Spleen (tissue), 11 donors: ENCODE results near the gene LRIG1. TPM values are rescaled to one million over a fixed set of nuclear protein-coding genes. Genes with fewer than 3 reads are reported as not detected.

Source experiments
- DNase-seq: peaks from one replicate; pipeline ENCODE4 v3.0.0-alpha.2; 2020
- H3K27ac ChIP-seq, 8 donors: fragments of 200-600 bp; sonication (generic) in 7 of 8; 1 replicate in 4 of 8; 2 replicates in 4 of 8; pipeline versions ENCODE4 v1.5.0 to v1.8.0; 2016 to 2021; ENCODE audit warnings: inconsistent platforms in 4 of 8, mild to moderate bottlenecking in 4 of 8, moderate library complexity in 1 of 8
- H3K27me3 ChIP-seq, 7 donors: fragments of 200-600 bp; sonication (generic) in 6 of 7; replicated peaks in 1 of 7; 1 replicate in 4 of 7; 2 replicates in 3 of 7; pipeline versions ENCODE4 v1.5.0 to v1.8.0; 2016 to 2021; ENCODE audit warnings: inconsistent platforms in 3 of 7, mild to moderate bottlenecking in 1 of 7
- H3K36me3 ChIP-seq, 6 donors: fragments of 200-600 bp; sonication (generic) in 5 of 6; 1 replicate in 4 of 6; 2 replicates in 2 of 6; pipeline versions ENCODE4 v1.5.0 to v1.8.0; 2016 to 2021; ENCODE audit warnings: inconsistent platforms in 2 of 6
- H3K4me1 ChIP-seq, 6 donors: fragments of 200-600 bp; sonication (generic) in 5 of 6; 1 replicate in 3 of 6; 2 replicates in 3 of 6; pipeline versions ENCODE4 v1.5.0 to v1.8.0; 2016 to 2021; ENCODE audit warnings: inconsistent platforms in 3 of 6
- H3K4me3 ChIP-seq, 8 donors: fragments of 200-600 bp; sonication (generic) in 7 of 8; 1 replicate in 4 of 8; 2 replicates in 4 of 8; pipeline versions ENCODE4 v1.5.0 to v1.8.0; 2016 to 2021; ENCODE audit warnings: inconsistent platforms in 4 of 8, mild to moderate bottlenecking in 4 of 8, moderate library complexity in 2 of 8
- H3K9me3 ChIP-seq, 8 donors: fragments of 200-600 bp; sonication (generic) in 7 of 8; 1 replicate in 4 of 8; 2 replicates in 4 of 8; pipeline versions ENCODE4 v1.5.0 to v1.8.0; 2016 to 2021; ENCODE audit warnings: inconsistent platforms in 4 of 8
- CTCF ChIP-seq, 11 experiments: fragments of 200-600 bp in 7 of 11; fragments of 450-650 bp in 4 of 11; sonication (generic) in 4 of 11; IDR thresholded peaks in 8 of 11; conservative IDR thresholded peaks in 3 of 11; 1 replicate in 7 of 11; 2 replicates in 4 of 11; pipeline versions ENCODE4 v1.4.0 to v1.8.0; 2016 to 2021; ENCODE audit warnings: antibody characterized with exemption in 11 of 11, inconsistent platforms in 4 of 11, mild to moderate bottlenecking in 1 of 11
- POLR2A ChIP-seq, 3 donors: fragments of 450-650 bp; IDR thresholded peaks; one replicate each; pipeline ENCODE4 v1.5.1; 2017; ENCODE audit warnings: antibody characterized with exemption in 3 of 3, mild to moderate bottlenecking in 1 of 3
- POLR2AphosphoS5 ChIP-seq, 3 donors: sonication (generic); formaldehyde crosslinking; IDR thresholded peaks; one replicate each; pipeline ENCODE4 v1.5.1; 2017; ENCODE audit warnings: antibody characterized with exemption in 3 of 3
- WGBS, 5 donors: extraction: QIAGEN DNeasy Blood & Tissue Kit in 3 of 5; methylation state at CpG; one replicate each; pipeline versions ENCODE4 v1.1.5 to v1.1.7; 2013 to 2018; 5-methylcytosine and 5-hydroxymethylcytosine counted together
- intact Hi-C: fragments of 100-400 bp; cut with DNase I; formaldehyde crosslinking; loops from one replicate; pipeline ENCODE4 v1.15.0; 2023; ENCODE audit warnings: low total_unique reads
- polyA plus RNA-seq, 3 donors: library from polyadenylated mRNA; stranded (reverse); fragments of 200-250 nt; gene quantifications; one replicate each; pipeline ENCODE4 v1.2.1, GENCODE V29; 2013
- total RNA-seq, 7 donors: library from RNA; depleted of rRNA in 3 of 7; stranded (reverse); fragments of >200 nt in 3 of 7; fragmentation: NEBNext Ultra II Directional in 4 of 7; extraction: Animal tissue kit (Norgen Biotek cat#: 25700) in 4 of 7; gene quantifications; one replicate each; pipeline versions ENCODE4 v1.1.0 to v1.2.1, GENCODE V29; 2016 to 2021
- donor health status: healthy with polysubstance abuse.
- donor health status: DM: no; HTN: no; CAD: no; lungs with moderate emphysema.
- donor health status: DM: no; HTN: no; CAD: no.
- donor health status: Bipolar disorder and iron deficiency.
- donor health status: healthy.
- donor health status: DM: no; HTN: no; CAD: no.
- donor health status: DM: yes; HTN: yes; CAD: no.

The LRIG1 gene
- total and polyA plus RNA-seq, 10 donors, result 5.9 to 19.7 (median 11.9) TPM

GRCh38 chr3:66492071-66492470 is 8.8 kb downstream of the LRIG1 start:
- no peaks in the 10 kb centered on the region for H3K9me3 ChIP-seq
- peaks cover 0 to 85% (median 38%) of the 10 kb centered on the region in 6 donors for H3K4me1 ChIP-seq
- no peaks in the 10 kb centered on the region for H3K36me3 ChIP-seq
- intact Hi-C loops, result no loop called here
- no peak overlapping the region for H3K27ac ChIP-seq
- no peak for DNase-seq
- H3K4me3 ChIP-seq, result no peak overlapping the region
- TF ChIP-seq CTCF (IDR thresholded peaks at IDR 0.05 in 8 of 11, conservative IDR thresholded peaks at IDR 0.05 in 3 of 11) (no peak), POLR2A (IDR thresholded peaks at IDR 0.05) (no peak), POLR2AphosphoS5 (IDR thresholded peaks at IDR 0.05) (no peak)
- WGBS, 5 donors, result 56 to 80% (median 70%) methylated on average over 3 of the region's 3 CpGs
- no peaks in the 10 kb centered on the region for H3K27me3 ChIP-seq

GRCh38 chr3:66490984-66491383 is 9.8 kb downstream of the LRIG1 start:
- H3K4me3 ChIP-seq, result no peak overlapping the region
- H3K27ac ChIP-seq, result peak overlapping the region in 4 of 8 donors; percentile 29 to 50 (median 46)
- no peaks in the 10 kb centered on the region for H3K9me3 ChIP-seq
- no peaks in the 10 kb centered on the region for H3K27me3 ChIP-seq
- WGBS, 5 donors, result 68 to 77% (median 72%) methylated on average over 1 of the region's 1 CpG
- TF ChIP-seq POLR2A (IDR thresholded peaks at IDR 0.05), result no peak
- TF ChIP-seq POLR2AphosphoS5 (IDR thresholded peaks at IDR 0.05), result no peak
- TF ChIP-seq CTCF (IDR thresholded peaks at IDR 0.05 in 8 of 11, conservative IDR thresholded peaks at IDR 0.05 in 3 of 11), result no peak
- no peak for DNase-seq
- no peaks in the 10 kb centered on the region for H3K36me3 ChIP-seq
- H3K4me1 ChIP-seq, result peaks cover 0 to 75% (median 36%) of the 10 kb centered on the region in 6 donors
- intact Hi-C loops, result no loop called here

GRCh38 chr3:66490214-66490613 is 10.6 kb downstream of the LRIG1 start:
- intact Hi-C loops, result no loop called here
- TF ChIP-seq POLR2A (IDR thresholded peaks at IDR 0.05) (no peak), POLR2AphosphoS5 (IDR thresholded peaks at IDR 0.05) (peak in 1 of 3 donors; percentile 41), CTCF (IDR thresholded peaks at IDR 0.05 in 8 of 11, conservative IDR thresholded peaks at IDR 0.05 in 3 of 11) (no peak)
- Histone ChIP-seq H3K4me3 (peak overlapping the region in 1 of 8 donors; percentile 1), H3K9me3 (no peaks in the 10 kb centered on the region), H3K4me1 (peaks cover 0 to 67% (median 30%) of the 10 kb centered on the region in 6 donors), H3K36me3 (no peaks in the 10 kb centered on the region), H3K27me3 (no peaks in the 10 kb centered on the region), H3K27ac (peak overlapping the region in 5 of 8 donors; percentile 29 to 52 (median 47))
- DNase-seq, result no peak
- WGBS, 5 donors, result 9 to 19% (median 12%) methylated on average over 4 of the region's 4 CpGs

- Histone ChIP-seq H3K4me3 (no peak overlapping the region), H3K27me3 (no peaks in the 10 kb centered on the region), H3K27ac (peak overlapping the region in 4 of 8 donors; percentile 46 to 52 (median 48)), H3K36me3 (no peaks in the 10 kb centered on the region), H3K4me1 (peaks cover 0 to 62% (median 27%) of the 10 kb centered on the region in 6 donors), H3K9me3 (no peaks in the 10 kb centered on the region)
- intact Hi-C loops, result no loop called here
- DNase-seq, result no peak
- TF ChIP-seq POLR2A (IDR thresholded peaks at IDR 0.05) (no peak), POLR2AphosphoS5 (IDR thresholded peaks at IDR 0.05) (no peak), CTCF (IDR thresholded peaks at IDR 0.05 in 8 of 11, conservative IDR thresholded peaks at IDR 0.05 in 3 of 11) (no peak)
- 48 to 72% (median 57%) methylated on average over 4 of the region's 4 CpGs for WGBS, 5 donors
Measured at GRCh38 chr3:66489581-66489980, 11.2 kb downstream of the LRIG1 start.
